Neural crest cell (in vitro differentiated cells): Measurements from ENCODE around the gene ZIC1. TPM values are rescaled to one million over a fixed set of nuclear protein-coding genes. Genes with fewer than 3 reads are reported as not detected.

Experiments used
- DNase-seq: peaks from one replicate; pipeline ENCODE4 v3.0.0; 2021; ENCODE audit warnings: low read depth, mixed read lengths, low spot score
- H3K27ac Mint-ChIP-seq: one replicate; pipeline ENCODE4 v1.8.0; 2021; ENCODE audit warnings: mild to moderate bottlenecking, mixed read lengths; ENCODE audit not compliant: unreplicated experiment
- H3K27me3 Mint-ChIP-seq: 2 replicates; pipeline ENCODE4 v1.8.0; 2021; ENCODE audit warnings: low read depth, mild to moderate bottlenecking, mixed read lengths
- H3K36me3 Mint-ChIP-seq: 2 replicates; pipeline ENCODE4 v1.8.0; 2021; ENCODE audit warnings: low read depth, mild to moderate bottlenecking, mixed read lengths
- H3K4me1 Mint-ChIP-seq: 2 replicates; pipeline ENCODE4 v1.8.0; 2021; ENCODE audit warnings: mixed read lengths
- H3K4me3 Mint-ChIP-seq: one replicate; pipeline ENCODE4 v1.8.0; 2021; ENCODE audit warnings: mild to moderate bottlenecking, mixed read lengths
- H3K9me3 Mint-ChIP-seq: 2 replicates; pipeline ENCODE4 v1.8.0; 2021; ENCODE audit warnings: mixed read lengths
- CTCF ChIP-seq: fragments of 200-600 bp; sonication (generic); conservative IDR thresholded peaks from 2 replicates; pipeline ENCODE4 v1.5.0; 2021; ENCODE audit warnings: antibody characterized with exemption, mild to moderate bottlenecking
- total RNA-seq: library from RNA; stranded (reverse); gene quantifications from 2 replicates; pipeline ENCODE4 v1.2.1, GENCODE V29; 2021

ZIC1 gene
- total RNA-seq, 1 donor from 2014 or later: 54.3 TPM

GRCh38 chr3:147387291-147387884 is 21.8 kb upstream of the ZIC1 start:
- H3K27me3 Mint-ChIP-seq: peaks cover 100% of the 10 kb centered on the region
- peaks cover 4% of the 10 kb centered on the region for H3K36me3 Mint-ChIP-seq
- H3K4me1 Mint-ChIP-seq: peaks cover 81% of the 10 kb centered on the region
- H3K9me3 Mint-ChIP-seq: no peaks in the 10 kb centered on the region
- no peak for DNase-seq
- H3K4me3 Mint-ChIP-seq: peak overlapping the region; percentile 62
- peak overlapping the region; percentile 38 for H3K27ac Mint-ChIP-seq
- no peak for TF ChIP-seq CTCF

DNA sequence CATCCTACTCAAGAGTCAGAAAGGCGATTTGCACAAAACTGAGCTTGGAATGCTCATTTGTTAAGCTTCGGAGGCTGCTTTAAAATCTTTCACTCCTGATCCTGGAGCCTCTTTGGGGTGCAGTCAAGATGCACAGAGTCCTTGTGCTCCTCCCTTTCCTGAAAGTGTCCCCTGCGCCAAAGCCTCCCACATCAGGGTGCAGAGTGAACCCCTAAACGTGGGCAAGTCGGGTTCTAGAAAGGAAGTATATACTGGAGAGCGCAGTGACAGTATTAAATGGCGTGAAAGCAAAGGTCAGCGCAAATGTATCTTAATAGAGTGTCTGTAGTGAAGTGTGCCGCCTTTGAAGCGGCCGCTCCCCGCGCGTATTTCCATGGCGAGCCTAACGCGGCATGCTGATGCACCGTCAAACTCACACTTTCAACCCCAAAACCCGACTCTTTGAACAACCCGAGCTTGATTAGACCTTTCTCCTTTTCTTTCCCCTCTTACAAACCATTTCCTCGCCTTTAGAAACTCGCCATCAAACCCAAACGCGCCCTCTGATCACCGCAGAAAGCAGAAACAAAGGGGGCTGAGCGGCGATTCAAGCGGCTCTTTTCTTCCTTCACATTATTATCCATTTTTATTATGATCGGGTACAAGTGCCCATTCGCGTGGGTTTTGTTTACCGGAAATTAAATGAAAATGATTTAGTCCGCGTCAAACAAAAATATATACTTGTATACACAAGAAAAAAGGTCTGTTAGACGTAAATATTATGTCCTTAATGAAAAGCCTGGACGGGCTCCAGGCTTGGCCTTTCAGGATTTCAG is 21.1 kb upstream of the ZIC1 start:
- Mint-ChIP-seq H3K27me3 (peaks cover 100% of the 10 kb centered on the region), H3K9me3 (no peaks in the 10 kb centered on the region), H3K4me3 (peak overlapping the region; percentile 84), H3K27ac (peak overlapping the region; percentile 57), H3K4me1 (peaks cover 82% of the 10 kb centered on the region), H3K36me3 (peaks cover 4% of the 10 kb centered on the region)
- TF ChIP-seq CTCF: no peak
- DNase-seq: no peak

DNA sequence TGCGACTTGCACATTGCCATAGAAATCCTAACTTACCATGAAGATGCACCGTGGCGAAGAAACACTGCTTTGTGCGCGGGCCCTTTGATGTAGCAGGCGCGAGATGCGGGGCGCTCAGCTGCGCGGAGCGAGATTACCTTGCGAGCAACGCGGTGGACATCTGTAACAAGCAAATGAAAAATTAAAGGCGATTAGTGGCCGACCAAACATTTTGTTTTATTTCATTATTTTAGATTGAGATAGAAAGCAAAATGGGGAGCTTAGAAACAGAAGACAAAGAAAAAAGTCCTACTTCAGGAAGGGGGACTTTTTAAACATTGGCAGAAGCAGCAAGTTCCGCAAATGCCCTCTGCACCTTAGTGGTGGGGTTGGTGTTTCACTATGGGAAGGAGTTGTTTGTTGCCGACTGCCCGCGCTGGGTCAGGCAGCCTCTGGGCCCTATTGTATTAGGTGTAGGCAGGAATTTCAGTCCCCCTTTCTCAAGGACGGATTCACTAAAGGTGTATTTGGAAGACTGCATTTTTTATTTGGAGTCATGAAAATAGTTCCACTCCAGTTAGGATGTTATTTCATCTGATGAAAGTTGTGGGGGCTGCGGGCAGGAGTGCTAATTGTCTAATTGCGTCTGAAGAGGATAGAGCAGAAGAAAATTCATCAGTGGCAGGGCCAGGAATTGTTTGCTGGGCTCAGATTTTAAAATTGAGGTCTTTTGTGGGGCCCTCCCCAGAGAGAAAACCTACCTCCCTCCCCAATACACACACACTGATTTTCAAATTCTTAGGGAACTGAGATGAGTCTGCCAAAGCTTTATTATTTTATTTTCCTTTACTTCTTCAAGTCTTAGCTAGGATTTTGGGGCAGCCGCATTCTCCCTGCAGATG is 20.2 kb upstream of the ZIC1 start:
- TF ChIP-seq CTCF: no peak
- H3K27me3 Mint-ChIP-seq: peaks cover 100% of the 10 kb centered on the region
- peaks cover 79% of the 10 kb centered on the region for H3K4me1 Mint-ChIP-seq
- peak overlapping the region; percentile 57 for H3K27ac Mint-ChIP-seq
- peaks cover 4% of the 10 kb centered on the region for H3K36me3 Mint-ChIP-seq
- H3K9me3 Mint-ChIP-seq: no peaks in the 10 kb centered on the region
- peak; percentile 35 for DNase-seq
- H3K4me3 Mint-ChIP-seq: peak overlapping the region; percentile 84

GRCh38 chr3:147389717-147390116 is 19.4 kb upstream of the ZIC1 start:
- Mint-ChIP-seq H3K27ac (no peak overlapping the region), H3K36me3 (peaks cover 4% of the 10 kb centered on the region), H3K4me1 (peaks cover 80% of the 10 kb centered on the region), H3K9me3 (no peaks in the 10 kb centered on the region), H3K27me3 (peaks cover 100% of the 10 kb centered on the region), H3K4me3 (peak overlapping the region; percentile 84)
- DNase-seq: no peak
- no peak for TF ChIP-seq CTCF
